Spleen (tissue), 7 donors: ENCODE data around the gene CCNL2.

Experiments used
- POLR2A ChIP-seq, 3 donors: fragments of 450-650 bp; IDR thresholded peaks; one replicate each; pipeline ENCODE4 v1.5.1; 2017; ENCODE audit warnings: antibody characterized with exemption in 3 of 3, mild to moderate bottlenecking in 1 of 3
- POLR2AphosphoS5 ChIP-seq, 3 donors: sonication (generic); formaldehyde crosslinking; IDR thresholded peaks; one replicate each; pipeline ENCODE4 v1.5.1; 2017; ENCODE audit warnings: antibody characterized with exemption in 3 of 3
- TF ChIP-seq, protein P1 (sequence below), 11 experiments: fragments of 200-600 bp in 7 of 11; fragments of 450-650 bp in 4 of 11; sonication (generic) in 4 of 11; IDR thresholded peaks in 8 of 11; conservative IDR thresholded peaks in 3 of 11; 1 replicate in 7 of 11; 2 replicates in 4 of 11; pipeline versions ENCODE4 v1.4.0 to v1.8.0; 2016 to 2021; ENCODE audit warnings: antibody characterized with exemption in 11 of 11, inconsistent platforms in 4 of 11, mild to moderate bottlenecking in 1 of 11
- donor health status: DM: no; HTN: no; CAD: no; lungs with moderate emphysema.
- donor health status: DM: no; HTN: no; CAD: no.
- donor health status: DM: no; HTN: no; CAD: no.

DNA sequence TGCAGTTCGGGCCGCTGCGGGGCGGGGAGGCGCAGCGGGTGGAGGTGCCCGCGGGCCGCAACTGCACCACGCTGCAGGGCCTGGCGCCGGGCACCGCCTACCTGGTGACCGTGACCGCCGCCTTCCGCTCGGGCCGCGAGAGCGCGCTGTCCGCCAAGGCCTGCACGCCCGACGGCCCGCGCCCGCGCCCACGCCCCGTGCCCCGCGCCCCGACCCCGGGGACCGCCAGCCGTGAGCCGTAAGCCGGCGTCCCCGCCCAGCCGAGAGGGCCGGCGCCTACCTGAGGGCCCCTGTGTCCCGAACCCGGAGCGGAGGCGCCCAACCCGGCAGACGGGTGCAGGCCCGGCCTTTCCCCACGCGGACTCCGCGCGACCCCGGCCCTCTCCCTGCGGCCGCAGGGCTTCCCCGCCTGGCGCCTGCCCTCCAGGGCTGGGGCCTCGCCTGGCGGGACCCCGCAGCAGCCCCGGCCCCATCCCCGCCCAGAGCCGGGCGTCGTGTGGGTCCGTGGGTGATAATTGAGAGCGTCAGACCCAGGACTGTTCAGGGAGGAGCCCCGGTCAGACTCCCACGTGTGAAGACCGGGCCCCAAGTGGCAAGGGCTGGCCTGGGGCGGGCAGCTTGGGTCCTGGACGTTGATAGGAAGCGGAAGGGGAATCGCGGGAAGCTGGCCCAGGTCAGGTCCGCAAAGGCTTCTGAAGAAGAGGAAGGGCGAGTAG lies 40.6 kb upstream of the CCNL2 start:
- TF ChIP-seq, protein P1, sequence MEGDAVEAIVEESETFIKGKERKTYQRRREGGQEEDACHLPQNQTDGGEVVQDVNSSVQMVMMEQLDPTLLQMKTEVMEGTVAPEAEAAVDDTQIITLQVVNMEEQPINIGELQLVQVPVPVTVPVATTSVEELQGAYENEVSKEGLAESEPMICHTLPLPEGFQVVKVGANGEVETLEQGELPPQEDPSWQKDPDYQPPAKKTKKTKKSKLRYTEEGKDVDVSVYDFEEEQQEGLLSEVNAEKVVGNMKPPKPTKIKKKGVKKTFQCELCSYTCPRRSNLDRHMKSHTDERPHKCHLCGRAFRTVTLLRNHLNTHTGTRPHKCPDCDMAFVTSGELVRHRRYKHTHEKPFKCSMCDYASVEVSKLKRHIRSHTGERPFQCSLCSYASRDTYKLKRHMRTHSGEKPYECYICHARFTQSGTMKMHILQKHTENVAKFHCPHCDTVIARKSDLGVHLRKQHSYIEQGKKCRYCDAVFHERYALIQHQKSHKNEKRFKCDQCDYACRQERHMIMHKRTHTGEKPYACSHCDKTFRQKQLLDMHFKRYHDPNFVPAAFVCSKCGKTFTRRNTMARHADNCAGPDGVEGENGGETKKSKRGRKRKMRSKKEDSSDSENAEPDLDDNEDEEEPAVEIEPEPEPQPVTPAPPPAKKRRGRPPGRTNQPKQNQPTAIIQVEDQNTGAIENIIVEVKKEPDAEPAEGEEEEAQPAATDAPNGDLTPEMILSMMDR (IDR thresholded peaks at IDR 0.05 in 8 of 11, conservative IDR thresholded peaks at IDR 0.05 in 3 of 11) = no peak
- TF ChIP-seq POLR2AphosphoS5 (IDR thresholded peaks at IDR 0.05) (no peak), POLR2A (IDR thresholded peaks at IDR 0.05) (no peak)
